ENCODE data around the gene CACUL1.

The CACUL1 gene

DNA sequence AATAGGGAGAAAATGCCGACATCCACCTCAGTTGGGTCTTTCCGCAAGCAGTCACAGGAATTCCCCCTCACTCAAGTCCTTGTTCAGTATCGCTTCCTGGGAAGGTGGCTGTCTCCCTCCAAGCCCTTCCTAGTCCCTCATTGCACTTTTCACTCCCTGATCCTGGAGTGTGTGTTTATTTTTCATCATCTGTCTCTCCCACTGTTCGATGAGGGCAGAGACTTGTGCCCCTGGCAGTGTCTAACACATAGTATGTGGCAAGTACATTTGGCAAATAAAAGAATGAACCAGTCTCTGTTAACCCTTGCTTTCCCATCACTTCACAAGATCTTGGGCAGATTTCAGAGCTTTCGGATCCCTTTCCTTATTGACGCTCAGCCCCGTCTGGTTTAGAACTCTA is 24.0 kb upstream of the CACUL1 start:
- Mint-ChIP-seq H3K4me3 (no peak overlapping the region), H3K27me3 (peaks cover 4% of the 10 kb centered on the region), H3K9me3 (peaks cover 17% of the 10 kb centered on the region), H3K27ac (no peak overlapping the region), H3K36me3 (ENCODE audit: low read depth) (no peaks in the 10 kb centered on the region), H3K4me1 (ENCODE audit: low read depth) (no peaks in the 10 kb centered on the region)

DNA sequence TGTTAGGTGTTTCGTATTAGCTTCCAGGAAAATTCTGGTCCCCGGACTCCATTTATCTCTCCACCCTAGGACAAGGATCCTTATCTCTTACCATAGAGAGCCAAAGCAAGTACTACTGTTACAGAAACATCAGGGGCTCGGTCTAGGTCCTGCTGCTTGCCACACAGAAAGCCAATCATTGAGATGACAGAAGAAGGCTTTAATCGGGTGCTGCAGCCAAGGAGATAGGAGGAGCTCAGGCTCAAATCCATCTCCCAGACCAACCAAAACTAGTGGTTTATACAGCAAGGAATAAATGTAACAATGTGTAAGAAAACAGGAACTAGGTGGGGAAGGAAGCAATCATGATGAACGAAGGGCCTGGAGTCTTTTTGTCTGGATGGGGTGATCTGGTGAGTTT is 22.2 kb upstream of the CACUL1 start:
- Mint-ChIP-seq H3K9me3 (peaks cover 17% of the 10 kb centered on the region), H3K27me3 (no peaks in the 10 kb centered on the region), H3K27ac (no peak overlapping the region), H3K4me3 (no peak overlapping the region), H3K4me1 (ENCODE audit: low read depth) (no peaks in the 10 kb centered on the region), H3K36me3 (ENCODE audit: low read depth) (no peaks in the 10 kb centered on the region)

- H3K4me1 Mint-ChIP-seq (ENCODE audit: low read depth), result no peaks in the 10 kb centered on the region
- no peaks in the 10 kb centered on the region for H3K27me3 Mint-ChIP-seq
- no peaks in the 10 kb centered on the region for H3K36me3 Mint-ChIP-seq (ENCODE audit: low read depth)
- peaks cover 17% of the 10 kb centered on the region for H3K9me3 Mint-ChIP-seq
- H3K4me3 Mint-ChIP-seq, result no peak overlapping the region
- H3K27ac Mint-ChIP-seq, result no peak overlapping the region
These were observed 21.3 kb upstream of the CACUL1 start for GRCh38 chr10:118776033-118776432.

GRCh38 chr10:118775478-118775877 is 20.7 kb upstream of the CACUL1 start:
- H3K36me3 Mint-ChIP-seq (ENCODE audit: low read depth), result no peaks in the 10 kb centered on the region
- no peak overlapping the region for H3K4me3 Mint-ChIP-seq
- no peaks in the 10 kb centered on the region for H3K27me3 Mint-ChIP-seq
- peaks cover 17% of the 10 kb centered on the region for H3K9me3 Mint-ChIP-seq
- H3K27ac Mint-ChIP-seq, result no peak overlapping the region
- H3K4me1 Mint-ChIP-seq (ENCODE audit: low read depth), result no peaks in the 10 kb centered on the region

GRCh38 chr10:118773041-118773440 is 18.3 kb upstream of the CACUL1 start:
- H3K27me3 Mint-ChIP-seq, result no peaks in the 10 kb centered on the region
- H3K36me3 Mint-ChIP-seq (ENCODE audit: low read depth), result no peaks in the 10 kb centered on the region
- H3K4me1 Mint-ChIP-seq (ENCODE audit: low read depth), result no peaks in the 10 kb centered on the region
- H3K9me3 Mint-ChIP-seq, result peaks cover 17% of the 10 kb centered on the region
- H3K27ac Mint-ChIP-seq, result no peak overlapping the region
- no peak overlapping the region for H3K4me3 Mint-ChIP-seq

- H3K4me3 Mint-ChIP-seq, result no peak overlapping the region
- H3K27me3 Mint-ChIP-seq, result no peaks in the 10 kb centered on the region
- no peaks in the 10 kb centered on the region for H3K36me3 Mint-ChIP-seq (ENCODE audit: low read depth)
- H3K27ac Mint-ChIP-seq, result no peak overlapping the region
- no peaks in the 10 kb centered on the region for H3K4me1 Mint-ChIP-seq (ENCODE audit: low read depth)
- peaks cover 11% of the 10 kb centered on the region for H3K9me3 Mint-ChIP-seq
These were observed 17.2 kb upstream of the CACUL1 start for GRCh38 chr10:118771976-118772375.

GRCh38 chr10:118769898-118770600 is 15.3 kb upstream of the CACUL1 start:
- Mint-ChIP-seq H3K4me1 (ENCODE audit: low read depth) (no peaks in the 10 kb centered on the region), H3K9me3 (no peaks in the 10 kb centered on the region), H3K36me3 (ENCODE audit: low read depth) (no peaks in the 10 kb centered on the region), H3K27me3 (no peaks in the 10 kb centered on the region), H3K27ac (no peak overlapping the region), H3K4me3 (no peak overlapping the region)

- no peaks in the 10 kb centered on the region for H3K36me3 Mint-ChIP-seq (ENCODE audit: low read depth)
- no peaks in the 10 kb centered on the region for H3K4me1 Mint-ChIP-seq (ENCODE audit: low read depth)
- no peak overlapping the region for H3K27ac Mint-ChIP-seq
- no peaks in the 10 kb centered on the region for H3K27me3 Mint-ChIP-seq
- H3K9me3 Mint-ChIP-seq, result no peaks in the 10 kb centered on the region
- no peak overlapping the region for H3K4me3 Mint-ChIP-seq
These were observed 13.5 kb upstream of the CACUL1 start for GRCh38 chr10:118768041-118768919.

- no peaks in the 10 kb centered on the region for H3K27me3 Mint-ChIP-seq
- H3K27ac Mint-ChIP-seq, result no peak overlapping the region
- H3K4me1 Mint-ChIP-seq (ENCODE audit: low read depth), result no peaks in the 10 kb centered on the region
- no peak overlapping the region for H3K4me3 Mint-ChIP-seq
- H3K36me3 Mint-ChIP-seq (ENCODE audit: low read depth), result no peaks in the 10 kb centered on the region
- H3K9me3 Mint-ChIP-seq, result no peaks in the 10 kb centered on the region
These were observed 12.7 kb upstream of the CACUL1 start for GRCh38 chr10:118767297-118768040.

GRCh38 chr10:118764195-118764594 is 9.4 kb upstream of the CACUL1 start:
- H3K27me3 Mint-ChIP-seq, result no peaks in the 10 kb centered on the region
- no peaks in the 10 kb centered on the region for H3K4me1 Mint-ChIP-seq (ENCODE audit: low read depth)
- H3K4me3 Mint-ChIP-seq, result no peak overlapping the region
- H3K27ac Mint-ChIP-seq, result no peak overlapping the region
- no peaks in the 10 kb centered on the region for H3K36me3 Mint-ChIP-seq (ENCODE audit: low read depth)
- H3K9me3 Mint-ChIP-seq, result no peaks in the 10 kb centered on the region

- no peaks in the 10 kb centered on the region for H3K4me1 Mint-ChIP-seq (ENCODE audit: low read depth)
- H3K36me3 Mint-ChIP-seq (ENCODE audit: low read depth), result no peaks in the 10 kb centered on the region
- no peak overlapping the region for H3K27ac Mint-ChIP-seq
- H3K9me3 Mint-ChIP-seq, result no peaks in the 10 kb centered on the region
- no peak overlapping the region for H3K4me3 Mint-ChIP-seq
- H3K27me3 Mint-ChIP-seq, result no peaks in the 10 kb centered on the region
These were observed 8.6 kb upstream of the CACUL1 start for GRCh38 chr10:118763202-118763988.

- Mint-ChIP-seq H3K36me3 (ENCODE audit: low read depth) (no peaks in the 10 kb centered on the region), H3K9me3 (no peaks in the 10 kb centered on the region), H3K27me3 (no peaks in the 10 kb centered on the region), H3K4me3 (no peak overlapping the region), H3K4me1 (ENCODE audit: low read depth) (peaks cover 3% of the 10 kb centered on the region), H3K27ac (no peak overlapping the region)
These were observed 5.5 kb upstream of the CACUL1 start for GRCh38 chr10:118760265-118760664.

DNA sequence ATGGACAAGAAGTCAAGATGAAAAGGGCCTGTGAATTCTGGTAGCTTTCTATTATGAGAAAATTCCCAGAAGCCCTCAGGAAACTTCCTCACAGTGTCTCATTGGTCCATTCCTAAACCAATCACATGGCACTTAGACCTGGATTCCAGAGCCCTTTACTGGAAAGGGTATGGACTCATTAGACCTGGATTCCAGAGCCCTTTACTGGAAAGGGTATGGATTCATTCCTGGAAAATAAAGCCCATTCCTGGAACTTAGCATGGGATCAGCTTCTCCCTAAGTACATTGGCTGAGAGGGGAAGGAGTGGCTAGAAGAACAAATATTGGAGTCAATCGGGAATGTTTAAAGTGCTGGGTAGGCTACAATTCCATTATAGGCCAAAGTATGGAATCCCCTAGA is 3.7 kb upstream of the CACUL1 start:
- Mint-ChIP-seq H3K4me1 (ENCODE audit: low read depth) (peaks cover 7% of the 10 kb centered on the region), H3K27ac (no peak overlapping the region), H3K9me3 (no peaks in the 10 kb centered on the region), H3K36me3 (ENCODE audit: low read depth) (no peaks in the 10 kb centered on the region), H3K4me3 (no peak overlapping the region), H3K27me3 (no peaks in the 10 kb centered on the region)

DNA sequence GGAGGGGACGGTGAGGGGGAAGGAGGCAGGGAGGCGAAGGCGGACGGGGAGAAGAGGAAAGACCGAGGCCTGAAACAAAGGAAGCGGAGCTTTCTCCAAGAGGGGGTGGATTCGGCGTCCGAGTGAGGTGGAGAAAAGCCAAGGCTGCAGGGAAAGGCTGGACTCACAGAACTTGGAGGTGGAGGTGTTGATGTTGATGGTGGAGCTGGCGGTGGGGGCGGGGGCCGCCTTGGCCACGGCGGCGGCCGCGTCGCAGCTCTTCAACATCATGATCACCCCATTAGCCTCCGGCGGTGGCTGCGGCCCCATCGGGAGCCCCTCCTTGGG is 578 bp downstream of the CACUL1 start:
- peaks cover 35% of the 10 kb centered on the region for H3K4me1 Mint-ChIP-seq (ENCODE audit: low read depth)
- H3K27me3 Mint-ChIP-seq, result no peaks in the 10 kb centered on the region
- peak overlapping the region; percentile 83 for H3K27ac Mint-ChIP-seq
- H3K9me3 Mint-ChIP-seq, result no peaks in the 10 kb centered on the region
- H3K4me3 Mint-ChIP-seq, result peak overlapping the region; percentile 93
- H3K36me3 Mint-ChIP-seq (ENCODE audit: low read depth), result peaks cover 6% of the 10 kb centered on the region
